Stimulated activated memory B cell treated with anti-CD40 and anti-IgM and Interleukin-4, amounts not matched to agents 10 μg/mL and 1 μg/mL and 100 μg/mL, for 72 hours (primary cell): ENCODE data around the gene SYT2.

Experiments used
- ATAC-seq: fragments of 150-1000 bp; cut with Tn5 transposase; 2 replicates; pipeline ENCODE4 v1.10.0; 2021
- H3K27ac Mint-ChIP-seq: one replicate; pipeline ENCODE4 v1.8.0; 2022; ENCODE audit warnings: mild to moderate bottlenecking, mixed read lengths
- H3K27me3 Mint-ChIP-seq: one replicate; pipeline ENCODE4 v1.8.0; 2022; ENCODE audit warnings: mixed read lengths
- H3K36me3 Mint-ChIP-seq: one replicate; pipeline ENCODE4 v1.8.0; 2022; ENCODE audit warnings: mixed read lengths
- H3K4me1 Mint-ChIP-seq: one replicate; pipeline ENCODE4 v1.8.0; 2022; ENCODE audit warnings: mixed read lengths
- H3K4me3 Mint-ChIP-seq: one replicate; pipeline ENCODE4 v1.8.0; 2022; ENCODE audit warnings: mild to moderate bottlenecking, moderate library complexity, mixed read lengths
- H3K9me3 Mint-ChIP-seq: one replicate; pipeline ENCODE4 v1.8.0; 2022; ENCODE audit warnings: mixed read lengths

The SYT2 gene

DNA sequence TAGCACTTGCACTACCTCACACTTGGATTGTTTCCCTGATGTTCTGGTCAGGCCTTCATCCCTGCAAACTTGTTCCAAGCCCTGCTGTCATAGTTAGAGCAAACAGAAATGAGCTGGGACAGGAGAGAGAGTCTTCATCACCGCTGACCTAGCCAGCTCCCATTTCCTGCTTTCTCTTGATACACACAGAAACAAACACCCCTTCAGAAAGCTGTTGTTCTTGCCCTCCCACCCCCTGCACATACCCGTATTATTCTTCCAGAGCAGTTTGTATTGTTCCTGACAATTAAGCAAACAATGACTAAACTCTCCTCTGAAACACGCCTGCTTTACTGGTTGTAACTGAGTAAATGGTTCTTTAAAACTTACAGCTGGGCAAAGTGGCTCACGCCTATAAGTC is 2.9 kb upstream of the SYT2 start:
- Mint-ChIP-seq H3K9me3 (no peaks in the 10 kb centered on the region), H3K27me3 (peaks cover 48% of the 10 kb centered on the region), H3K4me1 (peaks cover 7% of the 10 kb centered on the region), H3K36me3 (no peaks in the 10 kb centered on the region), H3K27ac (no peak overlapping the region), H3K4me3 (no peak overlapping the region)
- ATAC-seq = no peak

DNA sequence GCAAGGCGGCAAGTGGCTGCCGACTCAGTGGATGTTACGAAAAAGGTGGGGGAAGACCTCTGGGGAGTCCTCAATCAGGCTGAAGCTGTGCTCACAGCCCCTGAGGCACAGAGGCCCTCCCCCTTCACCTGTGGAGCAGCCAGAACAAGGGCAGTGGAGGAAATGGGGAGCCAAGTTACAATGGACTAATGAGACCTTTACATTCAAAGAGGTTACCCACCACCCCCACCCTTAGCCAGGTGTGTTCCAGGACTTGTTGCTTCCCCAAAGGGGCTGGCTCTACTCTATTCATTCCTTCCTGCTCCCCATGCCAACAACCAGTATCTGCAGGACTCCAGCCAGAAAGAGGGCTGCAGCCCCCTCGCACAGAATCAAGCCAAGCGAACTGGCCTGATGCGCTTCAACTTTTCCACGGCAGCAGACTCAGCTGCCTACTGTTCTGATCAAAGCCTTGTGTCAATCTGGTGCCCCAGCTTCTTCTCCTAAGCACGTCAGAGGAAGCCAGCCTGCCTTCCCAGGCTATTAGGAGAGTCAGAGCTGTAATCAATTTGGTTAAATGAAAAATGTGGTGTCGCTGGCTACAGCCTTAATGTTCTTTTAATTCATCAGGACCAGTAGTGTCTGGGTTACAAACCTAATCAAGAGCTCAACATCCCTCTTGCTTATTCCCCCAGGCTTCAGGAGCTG is 1.8 kb upstream of the SYT2 start:
- Mint-ChIP-seq H3K36me3 (no peaks in the 10 kb centered on the region), H3K27ac (no peak overlapping the region), H3K9me3 (no peaks in the 10 kb centered on the region), H3K4me3 (no peak overlapping the region), H3K27me3 (peaks cover 58% of the 10 kb centered on the region), H3K4me1 (peaks cover 7% of the 10 kb centered on the region)
- no peak for ATAC-seq

DNA sequence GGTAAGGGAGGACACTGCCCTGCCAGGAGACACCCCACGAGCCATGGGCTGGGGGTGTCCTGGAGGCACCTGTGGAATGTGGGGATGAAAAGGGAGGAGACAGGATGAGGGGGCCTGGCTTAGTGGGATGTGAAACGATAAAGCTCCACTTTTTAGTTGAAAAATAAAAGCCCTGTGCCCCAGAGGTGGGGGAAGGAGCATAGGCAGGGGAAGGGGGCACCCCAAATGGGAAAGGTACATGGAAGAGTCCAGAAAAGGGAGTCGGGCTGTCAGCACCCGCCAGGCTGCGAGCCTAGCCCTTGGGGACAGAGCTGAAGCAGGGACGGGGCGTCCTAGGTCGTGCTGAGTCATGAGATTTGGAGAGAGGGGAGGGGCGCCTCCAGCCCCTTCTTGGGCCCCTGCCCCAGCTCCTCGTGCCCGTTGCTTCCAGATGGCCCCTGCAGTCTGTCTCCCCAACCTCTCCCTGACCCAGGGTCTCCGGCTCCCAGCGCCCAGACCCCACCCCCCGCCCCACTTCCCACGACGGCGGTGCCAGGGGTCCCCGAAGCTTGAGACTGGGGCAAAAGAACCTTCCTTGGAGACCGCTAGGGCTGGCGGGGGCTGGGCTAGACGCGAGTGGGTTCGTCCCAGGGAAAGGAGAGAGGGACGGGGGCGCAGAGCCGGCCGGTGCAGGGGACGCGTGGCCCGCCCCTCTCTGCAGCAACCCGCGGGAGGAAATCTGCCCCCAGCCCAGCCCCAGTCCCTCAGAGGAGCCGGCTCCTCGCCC is 795 bp downstream of the SYT2 start:
- Mint-ChIP-seq H3K27ac (no peak overlapping the region), H3K4me3 (no peak overlapping the region), H3K36me3 (no peaks in the 10 kb centered on the region), H3K4me1 (peaks cover 7% of the 10 kb centered on the region), H3K9me3 (no peaks in the 10 kb centered on the region), H3K27me3 (peaks cover 67% of the 10 kb centered on the region)
- no peak for ATAC-seq

DNA sequence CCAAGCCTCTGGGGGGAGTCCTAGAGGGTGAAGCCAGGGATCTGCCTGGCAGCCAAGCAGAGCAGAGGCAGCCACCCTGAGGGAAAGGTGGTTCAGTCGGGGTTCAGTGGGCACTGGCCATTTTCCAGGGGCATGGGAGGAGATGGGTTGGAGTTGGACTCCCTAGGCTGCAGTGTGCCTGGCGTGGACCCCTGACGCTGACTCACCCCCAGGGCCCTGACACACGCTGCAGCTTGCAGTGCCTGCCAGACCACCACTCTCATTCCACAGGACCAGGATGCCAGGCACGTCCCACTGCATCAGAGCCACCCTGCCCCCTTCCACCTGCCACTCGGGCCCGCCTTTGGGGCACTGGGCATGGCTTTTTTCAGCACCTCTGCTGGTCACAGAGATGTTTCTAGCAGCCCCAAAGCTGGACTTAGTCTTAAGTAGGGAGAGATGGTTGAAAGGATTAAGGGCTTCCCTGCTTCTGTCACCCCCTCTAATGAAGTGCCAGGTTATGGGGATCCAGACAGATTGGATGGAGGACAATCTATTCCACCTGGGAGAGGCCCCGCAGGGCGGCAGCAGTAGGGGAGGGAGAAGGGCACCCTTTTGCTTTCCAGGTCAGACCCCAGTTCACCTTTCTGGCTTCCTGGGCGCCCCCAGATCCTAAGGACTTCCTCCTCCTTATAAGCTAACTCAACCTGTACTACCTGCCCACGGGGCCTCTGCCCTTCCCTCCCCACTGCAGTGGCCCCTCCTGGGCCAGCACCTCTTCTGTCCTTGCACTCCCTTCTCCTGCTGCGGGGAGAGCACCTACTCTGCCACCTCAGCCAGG is 1.6 kb downstream of the SYT2 start:
- H3K36me3 Mint-ChIP-seq = no peaks in the 10 kb centered on the region
- H3K4me1 Mint-ChIP-seq = peaks cover 7% of the 10 kb centered on the region
- H3K27ac Mint-ChIP-seq = no peak overlapping the region
- H3K9me3 Mint-ChIP-seq = no peaks in the 10 kb centered on the region
- peaks cover 75% of the 10 kb centered on the region for H3K27me3 Mint-ChIP-seq
- no peak overlapping the region for H3K4me3 Mint-ChIP-seq
- no peak for ATAC-seq

DNA sequence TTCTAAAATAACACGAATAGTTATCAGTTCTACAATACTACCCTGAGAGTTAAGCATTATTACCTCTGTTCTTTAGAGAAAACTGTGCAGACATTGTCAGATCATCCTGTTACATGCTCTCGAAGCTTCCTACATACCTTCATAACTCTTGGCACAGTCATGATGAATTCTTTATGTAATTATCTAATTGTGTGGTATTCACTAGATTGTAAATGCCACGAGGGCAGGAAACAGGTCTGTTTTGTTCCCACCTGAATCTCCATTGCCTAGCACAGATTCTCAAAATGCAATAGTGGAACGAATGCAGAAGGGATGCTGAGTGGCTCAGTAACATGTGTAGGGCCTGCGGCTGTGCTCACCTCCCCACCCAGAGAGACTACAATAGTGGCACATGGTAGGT is 3.4 kb downstream of the SYT2 start:
- H3K27me3 Mint-ChIP-seq = peaks cover 83% of the 10 kb centered on the region
- H3K4me3 Mint-ChIP-seq = no peak overlapping the region
- no peak for ATAC-seq
- peaks cover 7% of the 10 kb centered on the region for H3K4me1 Mint-ChIP-seq
- H3K27ac Mint-ChIP-seq = no peak overlapping the region
- H3K36me3 Mint-ChIP-seq = no peaks in the 10 kb centered on the region
- H3K9me3 Mint-ChIP-seq = no peaks in the 10 kb centered on the region

DNA sequence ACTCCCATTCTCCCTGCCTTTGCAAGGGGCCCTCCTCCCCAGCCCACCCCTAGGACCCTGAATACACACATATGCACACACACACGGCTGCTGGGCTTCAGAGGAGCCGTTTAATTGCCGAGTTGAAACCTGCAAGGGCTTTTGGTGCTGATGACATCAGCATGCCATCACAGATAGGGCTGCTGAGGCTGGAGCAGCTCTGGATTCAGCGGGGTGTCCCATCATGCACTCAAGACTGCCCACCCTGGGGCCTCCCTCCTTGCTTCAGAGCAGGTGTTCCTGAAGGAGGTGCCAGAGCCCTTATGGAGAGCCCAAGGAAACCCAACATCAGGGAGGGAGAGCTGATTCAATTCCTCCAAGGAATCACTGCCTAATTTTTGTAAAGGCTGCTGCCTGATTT is 5.7 kb downstream of the SYT2 start:
- no peak overlapping the region for H3K4me3 Mint-ChIP-seq
- ATAC-seq = no peak
- no peak overlapping the region for H3K27ac Mint-ChIP-seq
- H3K36me3 Mint-ChIP-seq = no peaks in the 10 kb centered on the region
- H3K4me1 Mint-ChIP-seq = peaks cover 7% of the 10 kb centered on the region
- peaks cover 61% of the 10 kb centered on the region for H3K27me3 Mint-ChIP-seq
- H3K9me3 Mint-ChIP-seq = no peaks in the 10 kb centered on the region

DNA sequence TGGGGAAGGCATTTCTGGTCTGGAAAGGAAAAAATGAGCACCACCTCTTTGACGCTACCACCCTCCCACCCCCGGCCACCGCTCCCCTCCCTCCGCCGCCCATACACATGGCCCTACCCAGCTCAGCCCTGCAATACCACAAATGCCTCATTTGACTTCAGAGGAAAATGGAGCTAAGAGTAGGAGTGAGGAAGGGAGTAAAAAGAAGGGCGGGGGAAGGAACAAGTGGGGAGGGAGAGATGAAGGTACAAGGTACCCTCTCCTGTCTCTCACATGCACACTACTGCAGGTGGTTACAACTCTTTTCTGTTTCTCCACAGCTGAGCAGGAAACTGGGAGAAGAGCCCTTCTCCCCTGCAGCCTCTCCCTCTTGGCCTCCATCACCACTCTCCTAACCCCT is 7.1 kb downstream of the SYT2 start:
- Mint-ChIP-seq H3K36me3 (no peaks in the 10 kb centered on the region), H3K27me3 (peaks cover 51% of the 10 kb centered on the region), H3K27ac (no peak overlapping the region), H3K9me3 (no peaks in the 10 kb centered on the region), H3K4me1 (no peaks in the 10 kb centered on the region), H3K4me3 (no peak overlapping the region)
- ATAC-seq = no peak

DNA sequence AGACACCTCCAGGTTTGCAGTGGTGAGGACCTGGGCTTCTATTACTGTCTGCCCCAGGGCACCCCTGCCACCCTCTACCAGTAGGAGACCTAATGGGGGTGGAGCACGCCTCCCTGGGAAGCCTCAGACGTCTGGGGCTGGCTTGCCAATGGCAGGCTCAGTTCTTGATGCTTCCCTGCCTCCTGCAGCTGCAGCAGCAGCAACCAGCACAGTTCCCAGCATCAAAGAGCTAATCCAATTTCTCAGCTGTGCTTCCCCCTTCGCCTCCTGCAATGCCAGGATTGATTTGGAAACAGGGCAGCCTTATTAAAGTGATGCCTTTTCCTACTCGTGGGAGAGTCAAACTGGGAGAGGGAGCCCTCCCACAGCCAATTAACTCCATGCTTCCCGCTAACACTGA is 8.2 kb downstream of the SYT2 start:
- H3K9me3 Mint-ChIP-seq = no peaks in the 10 kb centered on the region
- no peaks in the 10 kb centered on the region for H3K4me1 Mint-ChIP-seq
- peaks cover 49% of the 10 kb centered on the region for H3K27me3 Mint-ChIP-seq
- H3K27ac Mint-ChIP-seq = no peak overlapping the region
- no peak for ATAC-seq
- no peaks in the 10 kb centered on the region for H3K36me3 Mint-ChIP-seq
- H3K4me3 Mint-ChIP-seq = no peak overlapping the region

DNA sequence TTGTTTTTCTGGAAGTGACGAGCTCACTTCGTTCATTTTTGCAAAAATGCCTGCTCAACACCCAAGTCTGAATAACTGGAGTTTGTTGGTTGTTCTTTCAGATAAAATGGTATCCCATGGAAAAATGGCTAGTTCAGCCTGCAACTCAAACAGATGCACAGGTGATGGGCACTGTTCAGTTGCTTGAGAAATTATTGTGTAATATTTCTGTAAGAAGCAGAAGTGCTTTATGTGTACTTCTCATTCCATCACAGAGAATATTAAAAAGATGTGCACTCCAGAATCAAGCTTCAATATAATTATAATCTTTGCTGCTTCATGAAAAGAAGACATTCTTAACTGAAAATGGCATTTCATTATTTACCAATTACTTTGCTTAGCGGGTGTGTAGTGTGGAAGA is 9.1 kb downstream of the SYT2 start:
- no peaks in the 10 kb centered on the region for H3K36me3 Mint-ChIP-seq
- no peak for ATAC-seq
- H3K4me3 Mint-ChIP-seq = no peak overlapping the region
- peaks cover 58% of the 10 kb centered on the region for H3K27me3 Mint-ChIP-seq
- H3K27ac Mint-ChIP-seq = no peak overlapping the region
- H3K4me1 Mint-ChIP-seq = no peaks in the 10 kb centered on the region
- H3K9me3 Mint-ChIP-seq = no peaks in the 10 kb centered on the region

DNA sequence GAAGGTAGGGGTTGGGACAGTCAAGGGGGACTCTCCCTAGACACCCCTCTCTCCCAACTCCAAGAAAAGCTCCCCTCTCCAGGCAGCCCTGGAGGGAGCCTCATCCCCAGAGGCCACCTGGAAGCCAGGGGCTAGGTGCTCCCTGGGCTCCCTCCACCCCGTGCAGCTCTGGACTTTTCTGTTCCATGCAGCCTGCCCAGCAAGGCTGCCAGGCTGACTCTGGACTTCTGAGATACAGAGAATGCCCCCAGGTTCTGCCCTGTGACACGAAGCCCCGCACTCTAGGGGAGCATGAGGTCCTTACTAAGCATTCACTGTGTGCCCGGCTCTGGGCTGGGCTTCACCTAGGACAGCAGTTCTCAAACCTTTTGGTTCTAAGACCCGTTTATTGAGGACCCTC is 10.2 kb downstream of the SYT2 start:
- Mint-ChIP-seq H3K36me3 (no peaks in the 10 kb centered on the region), H3K27ac (no peak overlapping the region), H3K4me1 (no peaks in the 10 kb centered on the region), H3K9me3 (no peaks in the 10 kb centered on the region), H3K4me3 (no peak overlapping the region), H3K27me3 (peaks cover 66% of the 10 kb centered on the region)
- ATAC-seq = no peak

DNA sequence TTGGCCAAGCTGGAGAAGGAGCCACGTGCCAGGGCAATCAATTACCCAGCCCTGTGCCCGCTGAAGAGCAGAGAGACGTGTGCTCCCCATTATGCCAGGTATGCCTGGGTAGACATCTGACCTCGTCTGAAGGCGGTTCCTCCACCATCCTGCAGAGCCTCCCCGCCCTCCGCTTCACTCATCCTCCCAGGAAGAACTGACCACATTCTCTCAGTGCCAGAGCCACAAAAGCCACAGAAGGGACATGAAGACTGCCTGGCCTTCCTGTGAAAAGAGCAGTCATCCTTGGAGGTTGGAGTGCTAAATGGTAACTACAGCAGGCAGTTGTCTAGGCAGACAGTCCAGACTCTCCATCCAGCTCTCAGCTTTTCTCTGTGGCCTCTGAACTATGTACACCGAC is 12.0 kb downstream of the SYT2 start:
- ATAC-seq = no peak
- no peaks in the 10 kb centered on the region for H3K4me1 Mint-ChIP-seq
- H3K4me3 Mint-ChIP-seq = no peak overlapping the region
- peaks cover 59% of the 10 kb centered on the region for H3K27me3 Mint-ChIP-seq
- no peaks in the 10 kb centered on the region for H3K9me3 Mint-ChIP-seq
- H3K27ac Mint-ChIP-seq = no peak overlapping the region
- no peaks in the 10 kb centered on the region for H3K36me3 Mint-ChIP-seq

DNA sequence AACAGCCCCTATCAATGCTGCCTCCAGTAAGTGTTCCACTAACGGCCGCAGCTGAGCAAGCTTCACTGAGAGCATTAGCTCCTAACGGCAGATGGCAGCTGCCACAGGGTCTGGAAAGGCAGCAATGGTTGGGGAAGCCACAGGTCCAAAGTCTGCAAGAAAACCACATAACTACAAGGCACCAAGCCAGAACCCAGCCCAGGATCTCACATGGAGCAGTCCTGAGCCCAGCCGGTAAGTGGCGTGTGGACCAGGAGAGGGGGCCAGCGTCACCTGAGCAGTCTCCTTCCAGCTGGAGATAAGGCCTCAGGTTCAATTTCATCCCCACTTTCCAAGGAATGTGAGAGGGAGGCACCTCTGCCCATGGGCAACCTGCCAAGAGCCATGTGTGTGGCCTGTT is 13.2 kb downstream of the SYT2 start:
- Mint-ChIP-seq H3K36me3 (no peaks in the 10 kb centered on the region), H3K4me3 (no peak overlapping the region), H3K4me1 (no peaks in the 10 kb centered on the region), H3K27ac (no peak overlapping the region), H3K9me3 (no peaks in the 10 kb centered on the region), H3K27me3 (peaks cover 46% of the 10 kb centered on the region)
- no peak for ATAC-seq

DNA sequence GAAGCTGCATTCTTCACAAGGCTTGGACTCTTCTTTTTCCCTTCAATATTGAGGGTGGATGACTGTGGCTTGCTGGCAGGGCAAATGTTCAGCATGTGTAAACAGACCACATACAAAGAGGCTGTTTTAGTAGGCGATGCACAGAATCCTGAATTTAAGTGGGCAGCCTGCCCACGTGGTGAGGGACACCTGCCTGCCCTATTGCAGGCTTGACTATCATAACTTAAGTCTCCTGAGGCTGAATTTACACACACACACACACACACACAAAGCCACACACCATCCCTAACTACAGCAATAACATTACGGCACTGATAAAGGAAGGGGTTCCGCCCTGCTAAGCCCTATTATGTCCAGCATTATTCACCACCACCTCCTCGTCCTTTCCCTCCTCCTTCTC is 15.9 kb downstream of the SYT2 start:
- no peaks in the 10 kb centered on the region for H3K4me1 Mint-ChIP-seq
- peaks cover 54% of the 10 kb centered on the region for H3K27me3 Mint-ChIP-seq
- no peaks in the 10 kb centered on the region for H3K36me3 Mint-ChIP-seq
- no peaks in the 10 kb centered on the region for H3K9me3 Mint-ChIP-seq
- no peak overlapping the region for H3K27ac Mint-ChIP-seq
- no peak overlapping the region for H3K4me3 Mint-ChIP-seq
- no peak for ATAC-seq

DNA sequence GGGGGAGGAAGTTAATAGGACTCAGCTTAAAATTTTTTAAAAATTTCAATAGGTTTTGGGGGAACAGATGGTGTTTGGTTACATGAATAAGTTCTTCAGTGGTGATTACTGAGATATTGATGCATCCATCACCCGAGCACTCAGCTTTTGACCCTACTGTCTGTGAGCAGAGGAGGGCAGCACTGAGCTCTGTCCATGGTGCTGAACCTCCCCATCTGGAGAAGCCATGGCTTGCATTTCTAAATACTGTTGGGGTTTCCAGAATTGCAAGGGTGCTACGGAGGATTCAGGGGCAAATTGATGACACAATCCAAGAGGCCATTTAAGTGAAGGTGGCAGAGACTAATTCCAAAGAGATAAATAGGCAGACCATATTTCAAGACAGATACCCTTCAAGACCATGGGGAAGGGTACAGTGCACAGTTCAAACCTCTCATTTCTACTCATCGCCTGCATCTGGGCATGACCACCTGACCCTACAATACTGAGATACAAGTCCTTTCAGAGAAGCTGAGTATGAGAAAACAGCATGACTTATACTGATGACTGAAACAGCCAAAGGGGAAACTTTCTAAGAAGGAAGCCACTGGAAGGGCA is 17.2 kb downstream of the SYT2 start:
- peak; percentile 67 for ATAC-seq
- Mint-ChIP-seq H3K4me3 (no peak overlapping the region), H3K27ac (no peak overlapping the region), H3K9me3 (no peaks in the 10 kb centered on the region), H3K36me3 (no peaks in the 10 kb centered on the region), H3K27me3 (peaks cover 60% of the 10 kb centered on the region), H3K4me1 (no peaks in the 10 kb centered on the region)

DNA sequence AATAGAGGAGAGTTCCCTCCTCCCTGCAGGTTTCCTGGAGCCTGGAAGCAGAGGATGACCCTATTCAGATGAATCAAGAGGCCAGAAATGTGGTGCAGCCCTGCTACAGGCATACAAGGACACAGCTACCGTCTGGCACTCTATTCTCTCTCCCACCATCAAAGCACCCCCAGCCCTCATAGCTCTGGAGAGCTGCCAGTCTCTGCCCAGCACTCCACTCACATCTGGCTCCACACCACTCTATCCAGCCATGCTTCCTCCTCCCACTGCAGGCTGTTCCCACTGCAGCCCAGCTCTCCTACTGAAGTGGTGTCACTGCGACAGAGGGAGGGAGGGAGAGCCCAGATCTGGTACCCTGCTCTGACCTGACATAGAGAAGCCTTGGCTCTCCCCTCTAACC is 18.4 kb downstream of the SYT2 start:
- no peak overlapping the region for H3K27ac Mint-ChIP-seq
- no peaks in the 10 kb centered on the region for H3K9me3 Mint-ChIP-seq
- H3K4me3 Mint-ChIP-seq = no peak overlapping the region
- peaks cover 63% of the 10 kb centered on the region for H3K27me3 Mint-ChIP-seq
- no peaks in the 10 kb centered on the region for H3K4me1 Mint-ChIP-seq
- no peak for ATAC-seq
- no peaks in the 10 kb centered on the region for H3K36me3 Mint-ChIP-seq
